ENCODE results near the gene NR5A2. TPM values are rescaled to one million over a fixed set of nuclear protein-coding genes. Genes with fewer than 3 reads are reported as not detected.

Gene NR5A2
- total RNA-seq, 1 donor from 2014 or later, result not detected

GRCh38 chr1:200033511-200034261, 6.2 kb downstream of the NR5A2 start:
- H3K4me3 ChIP-seq (ENCODE audit: low read depth, low read length), result no peak overlapping the region
- peaks cover 46% of the 10 kb centered on the region for H3K27me3 ChIP-seq (ENCODE audit: control insufficient read depth, insufficient read depth, low read length)
- H3K36me3 ChIP-seq (ENCODE audit: control insufficient read depth, insufficient read depth, low read length), result no peaks in the 10 kb centered on the region
- FAIRE-seq, result no peak
- no peak for DNase-seq (ENCODE audit: low read depth)
- no peak for TF ChIP-seq CTCF (IDR thresholded peaks at IDR 0.05; ENCODE audit: insufficient read depth, low read length, severe bottlenecking)

- no peak overlapping the region for H3K4me3 ChIP-seq (ENCODE audit: low read depth, low read length)
- H3K27me3 ChIP-seq (ENCODE audit: control insufficient read depth, insufficient read depth, low read length), result peaks cover 51% of the 10 kb centered on the region
- H3K36me3 ChIP-seq (ENCODE audit: control insufficient read depth, insufficient read depth, low read length), result no peaks in the 10 kb centered on the region
- no peak for TF ChIP-seq CTCF (IDR thresholded peaks at IDR 0.05; ENCODE audit: insufficient read depth, low read length, severe bottlenecking)
- DNase-seq (ENCODE audit: low read depth) (no peak), FAIRE-seq (no peak)
These were observed 6.7 kb downstream of the NR5A2 start for GRCh38 chr1:200034262-200034557.

GRCh38 chr1:200034761-200035396, 7.4 kb downstream of the NR5A2 start:
- H3K4me3 ChIP-seq (ENCODE audit: low read depth, low read length), result no peak overlapping the region
- TF ChIP-seq CTCF (IDR thresholded peaks at IDR 0.05; ENCODE audit: insufficient read depth, low read length, severe bottlenecking), result no peak
- H3K36me3 ChIP-seq (ENCODE audit: control insufficient read depth, insufficient read depth, low read length), result no peaks in the 10 kb centered on the region
- DNase-seq (ENCODE audit: low read depth) (peak; percentile 28), FAIRE-seq (no peak)
- peaks cover 47% of the 10 kb centered on the region for H3K27me3 ChIP-seq (ENCODE audit: control insufficient read depth, insufficient read depth, low read length)

- TF ChIP-seq CTCF (IDR thresholded peaks at IDR 0.05; ENCODE audit: insufficient read depth, low read length, severe bottlenecking), result no peak
- Histone ChIP-seq H3K4me3 (ENCODE audit: low read depth, low read length) (no peak overlapping the region), H3K27me3 (ENCODE audit: control insufficient read depth, insufficient read depth, low read length) (peaks cover 50% of the 10 kb centered on the region), H3K36me3 (ENCODE audit: control insufficient read depth, insufficient read depth, low read length) (no peaks in the 10 kb centered on the region)
- DNase-seq (ENCODE audit: low read depth) (no peak), FAIRE-seq (no peak)
These were observed 8.0 kb downstream of the NR5A2 start for GRCh38 chr1:200035397-200035955.

GRCh38 chr1:200035956-200036618, 8.6 kb downstream of the NR5A2 start:
- Histone ChIP-seq H3K27me3 (ENCODE audit: control insufficient read depth, insufficient read depth, low read length) (peaks cover 54% of the 10 kb centered on the region), H3K36me3 (ENCODE audit: control insufficient read depth, insufficient read depth, low read length) (no peaks in the 10 kb centered on the region), H3K4me3 (ENCODE audit: low read depth, low read length) (no peak overlapping the region)
- DNase-seq (ENCODE audit: low read depth) (no peak), FAIRE-seq (no peak)
- TF ChIP-seq CTCF (IDR thresholded peaks at IDR 0.05; ENCODE audit: insufficient read depth, low read length, severe bottlenecking), result no peak
